GM12891 (cell line): ENCODE measurements around the gene FSTL5.

Experiments
- POLR2A ChIP-seq: IDR thresholded peaks from 2 replicates; pipeline ENCODE4 v1.6.1; 2011; ENCODE audit warnings: low read depth, low read length, control low read depth
- POLR2AphosphoS5 ChIP-seq: IDR thresholded peaks from 2 replicates; pipeline ENCODE4 v1.6.1; 2011; ENCODE audit warnings: low read depth, low read length, control low read depth

- TF ChIP-seq POLR2A (no peak), POLR2AphosphoS5 (no peak)
Measured at GRCh38 chr4:161519611-161520010, 644.2 kb downstream of the FSTL5 start.
